IMR-90 (cell line): ENCODE data around the gene HUS1B. TPM values are rescaled to one million over a fixed set of nuclear protein-coding genes. Genes with fewer than 3 reads are reported as not detected.
A peak's percentile ranks its signal among the peaks of the same experiment; 100 is the strongest.

Experiments
- ATAC-seq: fragments of 200-7000 bp; cut with Tn5 transposase; 2 replicates; pipeline ENCODE4 v1.9.1; 2020; ENCODE audit warnings: low read depth, mild to moderate bottlenecking, moderate library complexity
- BruUV-seq: library from RNA; stranded (reverse); fragments of 400-500 nt; replicated peaks from 2 replicates; lab custom pipeline; 2021; lab: Mats Ljungman, UMichigan
- CTCF ChIA-PET: fragments of 300-600 bp; formaldehyde crosslinking; extraction: SDS; loops from one replicate; lab custom pipeline; 2021; ENCODE audit warnings: antibody characterized with exemption; lab: Yijun Ruan, JAX
- POLR2A ChIA-PET: fragments of 300-600 bp; sonication (Branson Sonifier 250); formaldehyde crosslinking; loops from one replicate; lab custom pipeline; 2022; ENCODE audit warnings: antibody characterized with exemption; ENCODE audit not compliant: unreplicated experiment; lab: Charles Lee
- DNase-seq: peaks from one replicate; pipeline ENCODE4 v3.0.0; 2013
- H2AFZ ChIP-seq: replicated peaks from 2 replicates; pipeline ENCODE3; 2013; ENCODE audit warnings: low read length, mild to moderate bottlenecking; ENCODE audit not compliant: poor library complexity
- H2AK5ac ChIP-seq: 2 replicates; pipeline ENCODE4 v1.6.1; 2013; ENCODE audit warnings: low read depth, low read length, inconsistent platforms
- H2AK9ac ChIP-seq: replicated peaks from 2 replicates; pipeline ENCODE3; 2013; ENCODE audit warnings: mild to moderate bottlenecking, low read depth, low read length, moderate library complexity; ENCODE audit not compliant: poor library complexity
- H2BK120ac ChIP-seq: 2 replicates; pipeline ENCODE4 v1.6.1; 2013; ENCODE audit warnings: low read depth, low read length, inconsistent platforms
- H2BK15ac ChIP-seq: 3 replicates; pipeline ENCODE4 v1.6.1; 2013; ENCODE audit warnings: low read depth, low read length, inconsistent platforms
- H2BK20ac ChIP-seq: 2 replicates; pipeline ENCODE4 v1.6.1; 2013; ENCODE audit warnings: low read depth, mild to moderate bottlenecking, inconsistent platforms, low read length, moderate library complexity
- H2BK5ac ChIP-seq: 2 replicates; pipeline ENCODE4 v1.6.1; 2013; ENCODE audit warnings: mild to moderate bottlenecking, low read depth, low read length, inconsistent platforms; ENCODE audit not compliant: poor library complexity, severe bottlenecking
- H3K14ac ChIP-seq: replicated peaks from 2 replicates; pipeline ENCODE4 v1.6.1; 2013; ENCODE audit warnings: low read depth, low read length, inconsistent platforms
- H3K18ac ChIP-seq: 2 replicates; pipeline ENCODE4 v1.6.1; 2013; ENCODE audit warnings: low read depth, low read length, control low read depth
- H3K23ac ChIP-seq: 2 replicates; pipeline ENCODE4 v1.6.1; 2013; ENCODE audit warnings: low read depth, low read length, inconsistent platforms
- H3K27ac ChIP-seq: 2 replicates; pipeline ENCODE4 v1.5.1; 2013; ENCODE audit warnings: mild to moderate bottlenecking, control low read depth, low read length; ENCODE audit not compliant: insufficient read depth
- H3K27me3 ChIP-seq: 2 replicates; pipeline ENCODE4 v1.6.1; 2013; ENCODE audit warnings: low read length; ENCODE audit not compliant: control insufficient read depth, insufficient read depth
- H3K36me3 ChIP-seq: 2 replicates; pipeline ENCODE4 v1.6.1; 2013; ENCODE audit warnings: low read length, mixed read lengths; ENCODE audit not compliant: control insufficient read depth, insufficient read depth
- H3K4ac ChIP-seq: 2 replicates; pipeline ENCODE4 v1.6.1; 2013; ENCODE audit warnings: low read depth, low read length, inconsistent platforms
- H3K4me1 ChIP-seq: 2 replicates; pipeline ENCODE4 v1.6.1; 2013; ENCODE audit warnings: low read length, mixed read lengths; ENCODE audit not compliant: control insufficient read depth, insufficient read depth
- H3K4me2 ChIP-seq: 2 replicates; pipeline ENCODE4 v1.6.1; 2013; ENCODE audit warnings: low read depth, mild to moderate bottlenecking, control low read depth, low read length, moderate library complexity
- H3K4me3 ChIP-seq: 2 replicates; pipeline ENCODE4 v1.5.1; 2013; ENCODE audit warnings: low read depth, mild to moderate bottlenecking, control low read depth, low read length, moderate library complexity; ENCODE audit not compliant: insufficient read depth
- H3K56ac ChIP-seq: 2 replicates; pipeline ENCODE4 v1.6.1; 2013; ENCODE audit warnings: low read length, inconsistent platforms; ENCODE audit not compliant: insufficient read depth; ENCODE audit errors: extremely low read depth
- H3K79me1 ChIP-seq, 2 experiments: 2 replicates each; pipeline ENCODE4 v1.6.1; 2013; ENCODE audit warnings: low read length in 2 of 2, inconsistent platforms in 1 of 2, low read depth in 1 of 2
- H3K9ac ChIP-seq: 2 replicates; pipeline ENCODE4 v1.6.1; 2013; ENCODE audit warnings: low read depth, low read length, control low read depth
- H3K9me1 ChIP-seq: 2 replicates; pipeline ENCODE4 v1.6.1; 2013; ENCODE audit warnings: low read length, inconsistent platforms; ENCODE audit not compliant: insufficient read depth
- H3K9me3 ChIP-seq: 2 replicates; pipeline ENCODE4 v1.6.1; 2013; ENCODE audit warnings: low read length; ENCODE audit not compliant: control insufficient read depth, insufficient read depth
- H4K20me1 ChIP-seq: 2 replicates; pipeline ENCODE4 v1.6.1; 2013; ENCODE audit warnings: low read length, inconsistent platforms; ENCODE audit not compliant: insufficient read depth
- H4K5ac ChIP-seq: 2 replicates; pipeline ENCODE4 v1.6.1; 2013; ENCODE audit warnings: mild to moderate bottlenecking, low read depth, low read length, control low read depth
- H4K8ac ChIP-seq, 2 experiments: 2 replicates each; pipeline ENCODE4 v1.6.1; 2013; ENCODE audit warnings: low read depth in 2 of 2, low read length in 2 of 2, control low read depth in 1 of 2, inconsistent platforms in 1 of 2
- H4K91ac ChIP-seq: 2 replicates; pipeline ENCODE4 v1.6.1; 2013; ENCODE audit warnings: low read depth, low read length, inconsistent platforms; ENCODE audit not compliant: insufficient read depth
- BHLHE40 ChIP-seq: fragments of 150-350 bp; IDR thresholded peaks from 2 replicates; pipeline ENCODE4 v1.6.1; 2016; ENCODE audit warnings: mild to moderate bottlenecking, low read depth, low read length
- CEBPB ChIP-seq: IDR thresholded peaks from 2 replicates; pipeline ENCODE4 v1.6.1; 2012; ENCODE audit warnings: low read depth, low read length, improper control_type of control experiment
- CHD1 ChIP-seq: IDR thresholded peaks from 2 replicates; pipeline ENCODE4 v1.6.1; 2012; ENCODE audit warnings: low read depth, low read length, improper control_type of control experiment
- CTCF ChIP-seq: conservative IDR thresholded peaks from 2 replicates; pipeline ENCODE4 v1.5.1; 2012; ENCODE audit warnings: mild to moderate bottlenecking, low read depth, low read length, improper control_type of control experiment
- FOS ChIP-seq: fragments of 150-350 bp; IDR thresholded peaks from 2 replicates; pipeline ENCODE4 v1.6.1; 2016; ENCODE audit warnings: low read depth, low read length
- RAD21 ChIP-seq: IDR thresholded peaks from 2 replicates; pipeline ENCODE4 v1.6.1; 2012; ENCODE audit warnings: low read length, improper control_type of control experiment
- RFX5 ChIP-seq: IDR thresholded peaks from 2 replicates; pipeline ENCODE4 v1.8.0; 2012; ENCODE audit warnings: low read depth, mild to moderate bottlenecking, low read length, moderate library complexity
- SMC3 ChIP-seq: fragments of 150-350 bp; IDR thresholded peaks from 2 replicates; pipeline ENCODE4 v1.6.1; 2016; ENCODE audit warnings: low read depth, mild to moderate bottlenecking, antibody characterized with exemption, low read length, moderate library complexity
- WGBS, 2 experiments: methylation state at CpG; one replicate each; pipeline versions ENCODE4 v1.1.5 to v1.1.7; 2013; ENCODE audit warnings: missing lambda C conversion rate in 2 of 2; ENCODE audit not compliant: insufficient read length in 1 of 2; ENCODE audit errors: extremely low coverage in 2 of 2; 5-methylcytosine and 5-hydroxymethylcytosine counted together
- dilution Hi-C: fragments of 300-500 bp; cut with HindIII; formaldehyde crosslinking; loops from one replicate; pipeline ENCODE4 v1.14.3; 2018; ENCODE audit warnings: low sequenced_read_pairs; ENCODE audit not compliant: unreplicated experiment
- in situ Hi-C: fragments of 300-500 bp; cut with MboI; formaldehyde crosslinking; loops from 3 replicates; pipeline ENCODE4 v1.14.3; 2019; ENCODE audit warnings: low sequenced_read_pairs, inconsistent platforms, mixed read lengths
- intact Hi-C: fragments of 100-400 bp; cut with micrococcal nuclease; formaldehyde crosslinking; loops from 2 replicates; pipeline ENCODE4 v1.10.0; 2022
- polyA plus RNA-seq, 3 experiments: library from polyadenylated mRNA; depleted of rRNA; stranded (reverse); fragments of >200 nt; gene quantifications; 2 replicates each; pipeline ENCODE4 v1.2.3, GENCODE V29; 2012; ENCODE audit warnings: low replicate concordance in 1 of 3
- total RNA-seq: library from RNA; depleted of rRNA; stranded (reverse); fragments of >200 nt; gene quantifications from 2 replicates; pipeline ENCODE4 v1.2.3, GENCODE V29; 2012
- TF ChIP-seq, protein P1 (sequence below): fragments of 150-350 bp; IDR thresholded peaks from 2 replicates; pipeline ENCODE4 v1.6.1; 2017; ENCODE audit warnings: mild to moderate bottlenecking, antibody characterized with exemption, low read length, low read depth

The HUS1B gene
- total and polyA plus RNA-seq, 2 of the 4 experiments (the other 2 are of a cell fraction) = 0.36 to 0.39 TPM

GRCh38 chr6:680666-681340, 23.9 kb upstream of the HUS1B start:
- Histone ChIP-seq H3K9me3 (no peaks in the 10 kb centered on the region), H3K4ac (peak overlapping the region; percentile 71), H3K27ac (no peak overlapping the region), H2AK9ac (no peak overlapping the region), H3K36me3 (no peaks in the 10 kb centered on the region), H3K27me3 (no peaks in the 10 kb centered on the region), H4K5ac (peak overlapping the region; percentile 30), H3K79me1 (peaks cover 33 to 66% of the 10 kb centered on the region in 2 experiments), H3K4me2 (no peak overlapping the region), H2BK15ac (peak overlapping the region; percentile 25; the same call in 1 of the 3 replicates), H3K56ac (no peak overlapping the region; the same call in 1 of the 2 replicates), H3K4me1 (peaks cover 20% of the 10 kb centered on the region), H3K9me1 (peaks cover 21% of the 10 kb centered on the region), H3K9ac (no peak overlapping the region), H3K14ac (peak overlapping the region; percentile 64; the same call in 1 of the 2 replicates), H4K8ac (peak overlapping the region in 1 of 2 experiments; percentile 63; a peak in 2 of 4 replicates), H3K18ac (peak overlapping the region; percentile 18), H2BK20ac (peak overlapping the region; percentile 3; the same call in 1 of the 2 replicates), H4K91ac (peak overlapping the region; percentile 27), H4K20me1 (peaks cover 20% of the 10 kb centered on the region; the same call in 1 of the 2 replicates), H2AK5ac (no peak overlapping the region), H3K23ac (peak overlapping the region; percentile 7), H2BK5ac (peak overlapping the region; percentile 19), H2AFZ (no peak overlapping the region), H3K4me3 (no peak overlapping the region), H2BK120ac (peak overlapping the region; percentile 71)
- ATAC-seq (no peak), DNase-seq (no peak)
- intact Hi-C loops (loop anchor here (5.0 kb wide), 1 partner anchor 54 kb away; no protein-coding TSS in a partner anchor), in situ Hi-C loops (no loop called here), dilution Hi-C loops (no loop called here)
- no TSS peak for BruUV-seq
- TF ChIP-seq CEBPB = no peak
- TF ChIP-seq, protein P1, sequence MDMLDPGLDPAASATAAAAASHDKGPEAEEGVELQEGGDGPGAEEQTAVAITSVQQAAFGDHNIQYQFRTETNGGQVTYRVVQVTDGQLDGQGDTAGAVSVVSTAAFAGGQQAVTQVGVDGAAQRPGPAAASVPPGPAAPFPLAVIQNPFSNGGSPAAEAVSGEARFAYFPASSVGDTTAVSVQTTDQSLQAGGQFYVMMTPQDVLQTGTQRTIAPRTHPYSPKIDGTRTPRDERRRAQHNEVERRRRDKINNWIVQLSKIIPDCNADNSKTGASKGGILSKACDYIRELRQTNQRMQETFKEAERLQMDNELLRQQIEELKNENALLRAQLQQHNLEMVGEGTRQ = no peak
- TF ChIP-seq CHD1 = no peak
- TF ChIP-seq RAD21 = no peak
- TF ChIP-seq SMC3 = no peak
- TF ChIP-seq BHLHE40 = no peak
- no peak for TF ChIP-seq RFX5
- no peak for TF ChIP-seq FOS
- no peak for TF ChIP-seq CTCF
- WGBS, 2 experiments = 83% methylated on average over 1 of the region's 5 CpGs; no CpG with 5 or more reads in 1 of the 2 experiments
- ChIA-PET CTCF (interaction anchor here (1.0 kb wide), 1 partner anchor 12 kb away, joined by 3 read pairs; no protein-coding TSS in a partner anchor), POLR2A (no interaction called here)
